ENCODE results near the gene TRAP1. TPM values are rescaled to one million over a fixed set of nuclear protein-coding genes. Genes with fewer than 3 reads are reported as not detected.

TRAP1 gene
- total RNA-seq, 2 experiments from 2014 or later, result 277 to 282 TPM

GRCh38 chr16:3650631-3651265 is 66.6 kb downstream of the TRAP1 start:
- no peak for DNase-seq
- Mint-ChIP-seq H3K27me3 (no peaks in the 10 kb centered on the region), H3K36me3 (peaks cover 2% of the 10 kb centered on the region)

GRCh38 chr16:3646348-3646920 is 70.9 kb downstream of the TRAP1 start:
- peak; percentile 8 for DNase-seq
- Mint-ChIP-seq H3K36me3 (peaks cover 2% of the 10 kb centered on the region), H3K9me3 (no peaks in the 10 kb centered on the region), H3K27me3 (no peaks in the 10 kb centered on the region), H3K27ac (no peak overlapping the region), H3K4me1 (ENCODE audit: low read depth) (no peaks in the 10 kb centered on the region), H3K4me3 (no peak overlapping the region)
- ChIA-PET CTCF (interaction anchor here (1.2 kb wide), 1 partner anchor 9 kb away, joined by 4 read pairs; no protein-coding TSS in a partner anchor), POLR2A (interaction anchor here (0.6 kb wide), 2 partner anchors 20 to 122 kb away, joined by 3 read pairs; no protein-coding TSS in a partner anchor)
- intact Hi-C loops (cut with micrococcal nuclease), result no loop called here

More at GRCh38 chr16:3650631-3651265, 66.6 kb downstream of the TRAP1 start:
- H3K4me1 Mint-ChIP-seq (ENCODE audit: low read depth), result no peaks in the 10 kb centered on the region
- H3K9me3 Mint-ChIP-seq, result no peaks in the 10 kb centered on the region
- H3K4me3 Mint-ChIP-seq, result no peak overlapping the region
- intact Hi-C loops (cut with micrococcal nuclease), result no loop called here
- ChIA-PET POLR2A (no interaction called here), CTCF (no interaction called here)
- H3K27ac Mint-ChIP-seq, result no peak overlapping the region

- ChIA-PET CTCF (interaction anchor here (1.2 kb wide), 1 partner anchor 10 kb away, joined by 4 read pairs; no protein-coding TSS in a partner anchor), POLR2A (no interaction called here)
- Mint-ChIP-seq H3K36me3 (peaks cover 2% of the 10 kb centered on the region), H3K4me3 (no peak overlapping the region), H3K27me3 (no peaks in the 10 kb centered on the region), H3K9me3 (no peaks in the 10 kb centered on the region), H3K4me1 (ENCODE audit: low read depth) (no peaks in the 10 kb centered on the region), H3K27ac (no peak overlapping the region)
- peak; percentile 2 for DNase-seq
- intact Hi-C loops (cut with micrococcal nuclease), result no loop called here
Measured at GRCh38 chr16:3645504-3646347, 71.6 kb downstream of the TRAP1 start.

- no peaks in the 10 kb centered on the region for H3K9me3 Mint-ChIP-seq
- H3K27me3 Mint-ChIP-seq, result no peaks in the 10 kb centered on the region
- no peak overlapping the region for H3K27ac Mint-ChIP-seq
- H3K36me3 Mint-ChIP-seq, result peaks cover 2% of the 10 kb centered on the region
- DNase-seq, result peak; percentile 1
- ChIA-PET POLR2A (interaction anchor here (0.6 kb wide), 1 partner anchor 11 kb away, joined by 3 read pairs; no protein-coding TSS in a partner anchor), CTCF (no interaction called here)
- no peaks in the 10 kb centered on the region for H3K4me1 Mint-ChIP-seq (ENCODE audit: low read depth)
- H3K4me3 Mint-ChIP-seq, result no peak overlapping the region
- intact Hi-C loops (cut with micrococcal nuclease), result no loop called here
Measured at GRCh38 chr16:3645108-3645503, 72.2 kb downstream of the TRAP1 start.

GRCh38 chr16:3643095-3643730 is 74.1 kb downstream of the TRAP1 start:
- H3K27me3 Mint-ChIP-seq, result no peaks in the 10 kb centered on the region
- CTCF ChIA-PET, result no interaction called here
- peaks cover 4% of the 10 kb centered on the region for H3K4me1 Mint-ChIP-seq (ENCODE audit: low read depth)
- DNase-seq, result peak; percentile 6
- H3K36me3 Mint-ChIP-seq, result peaks cover 2% of the 10 kb centered on the region
- H3K27ac Mint-ChIP-seq, result no peak overlapping the region
- POLR2A ChIA-PET, result interaction anchor here (0.6 kb wide), 1 partner anchor 10 kb away, joined by 5 read pairs; no protein-coding TSS in a partner anchor
- H3K4me3 Mint-ChIP-seq, result no peak overlapping the region
- intact Hi-C loops (cut with micrococcal nuclease), result no loop called here
- H3K9me3 Mint-ChIP-seq, result no peaks in the 10 kb centered on the region

- Mint-ChIP-seq H3K9me3 (no peaks in the 10 kb centered on the region), H3K27ac (no peak overlapping the region), H3K4me1 (ENCODE audit: low read depth) (peaks cover 9% of the 10 kb centered on the region), H3K4me3 (no peak overlapping the region), H3K36me3 (peaks cover 2% of the 10 kb centered on the region), H3K27me3 (no peaks in the 10 kb centered on the region)
- CTCF ChIA-PET, result interaction anchor here (0.7 kb wide), 1 partner anchor 612 kb away, joined by 3 read pairs; no protein-coding TSS in a partner anchor
- POLR2A ChIA-PET, result interaction anchor here (0.6 kb wide), 1 partner anchor 9 kb away, joined by 5 read pairs; no protein-coding TSS in a partner anchor
- DNase-seq, result no peak
- intact Hi-C loops (cut with micrococcal nuclease), result no loop called here
Measured at GRCh38 chr16:3642397-3643094, 74.8 kb downstream of the TRAP1 start.

- Mint-ChIP-seq H3K27ac (no peak overlapping the region), H3K9me3 (no peaks in the 10 kb centered on the region), H3K36me3 (peaks cover 2% of the 10 kb centered on the region), H3K4me1 (ENCODE audit: low read depth) (peaks cover 16% of the 10 kb centered on the region), H3K27me3 (no peaks in the 10 kb centered on the region), H3K4me3 (no peak overlapping the region)
- ChIA-PET CTCF (no interaction called here), POLR2A (no interaction called here)
- DNase-seq, result no peak
- intact Hi-C loops (cut with micrococcal nuclease), result no loop called here
Measured at GRCh38 chr16:3641801-3642396, 75.4 kb downstream of the TRAP1 start.

GRCh38 chr16:3640632-3641501 is 76.5 kb downstream of the TRAP1 start:
- CTCF ChIA-PET, result no interaction called here
- intact Hi-C loops (cut with micrococcal nuclease), result no loop called here

GRCh38 chr16:3640207-3640606 is 77.1 kb downstream of the TRAP1 start:
- intact Hi-C loops (cut with micrococcal nuclease), result no loop called here
- Mint-ChIP-seq H3K4me1 (ENCODE audit: low read depth) (peaks cover 21% of the 10 kb centered on the region), H3K4me3 (no peak overlapping the region), H3K27me3 (no peaks in the 10 kb centered on the region), H3K9me3 (no peaks in the 10 kb centered on the region), H3K36me3 (peaks cover 2% of the 10 kb centered on the region), H3K27ac (no peak overlapping the region)
- DNase-seq, result no peak
- ChIA-PET CTCF (no interaction called here), POLR2A (no interaction called here)

More at GRCh38 chr16:3640632-3641501, 76.5 kb downstream of the TRAP1 start:
- peaks cover 19% of the 10 kb centered on the region for H3K4me1 Mint-ChIP-seq (ENCODE audit: low read depth)
- no peaks in the 10 kb centered on the region for H3K9me3 Mint-ChIP-seq
- no peak overlapping the region for H3K27ac Mint-ChIP-seq
- POLR2A ChIA-PET, result no interaction called here
- no peak for DNase-seq
- H3K36me3 Mint-ChIP-seq, result peaks cover 2% of the 10 kb centered on the region
- no peak overlapping the region for H3K4me3 Mint-ChIP-seq
- H3K27me3 Mint-ChIP-seq, result no peaks in the 10 kb centered on the region

GRCh38 chr16:3638916-3639644 is 78.2 kb downstream of the TRAP1 start:
- Mint-ChIP-seq H3K27ac (no peak overlapping the region), H3K9me3 (no peaks in the 10 kb centered on the region), H3K4me3 (no peak overlapping the region), H3K36me3 (peaks cover 2% of the 10 kb centered on the region), H3K27me3 (no peaks in the 10 kb centered on the region), H3K4me1 (ENCODE audit: low read depth) (peaks cover 21% of the 10 kb centered on the region)
- CTCF ChIA-PET, result interaction anchor here (1.2 to 1.3 kb wide), 2 partner anchors 15 to 112 kb away, joined by 3 to 4 read pairs; no protein-coding TSS in a partner anchor
- no peak for DNase-seq
- POLR2A ChIA-PET, result no interaction called here
- intact Hi-C loops (cut with micrococcal nuclease), result no loop called here

Measured in activated CD4-positive, alpha-beta memory T cell treated with anti-CD3 and anti-CD28 coated beads for 36 hours (primary cell).